GM23338 (cell line): ENCODE data around the gene CENPX. TPM values are rescaled to one million over a fixed set of nuclear protein-coding genes. Genes with fewer than 3 reads are reported as not detected.

ENCODE experiments used
- ATAC-seq: fragments of 200-7000 bp; cut with Tn5 transposase; 3 replicates; pipeline ENCODE4 v1.9.1; 2020
- DNase-seq: peaks from one replicate; pipeline ENCODE4 v3.0.0-alpha.2; 2015; ENCODE audit warnings: low spot score
- H2AFZ ChIP-seq: fragments of 200-600 bp; sonication (generic); 2 replicates; pipeline ENCODE4 v1.8.0; 2016; ENCODE audit warnings: antibody characterized with exemption, mild to moderate bottlenecking, moderate library complexity
- H3F3A ChIP-seq: fragments of 200-600 bp; sonication (generic); replicated peaks from 2 replicates; pipeline ENCODE4 v1.8.0; 2017; ENCODE audit warnings: antibody characterized with exemption, mixed run types, low read depth
- H3K27ac ChIP-seq: fragments of 200-600 bp; sonication (generic); 2 replicates; pipeline ENCODE4 v1.6.1; 2016; ENCODE audit warnings: low read depth
- H3K27me3 ChIP-seq: fragments of 200-600 bp; sonication (generic); 2 replicates; pipeline ENCODE4 v1.8.0; 2016; ENCODE audit warnings: mild to moderate bottlenecking, mixed run types, moderate library complexity; ENCODE audit not compliant: insufficient read depth
- H3K36me3 ChIP-seq: fragments of 200-600 bp; sonication (generic); 2 replicates; pipeline ENCODE4 v1.8.0; 2016; ENCODE audit warnings: mild to moderate bottlenecking; ENCODE audit not compliant: insufficient read depth
- H3K4me1 ChIP-seq: fragments of 200-600 bp; sonication (generic); 2 replicates; pipeline ENCODE4 v1.8.0; 2016; ENCODE audit warnings: mild to moderate bottlenecking, moderate library complexity; ENCODE audit not compliant: insufficient read depth
- H3K4me2 ChIP-seq: fragments of 200-600 bp; sonication (generic); 2 replicates; pipeline ENCODE4 v1.7.1; 2017; ENCODE audit warnings: mixed run types
- H3K4me3 ChIP-seq: fragments of 200-600 bp; sonication (generic); 2 replicates; pipeline ENCODE4 v1.6.1; 2016; ENCODE audit warnings: mixed run types
- H3K79me2 ChIP-seq: fragments of 200-600 bp; sonication (generic); replicated peaks from 2 replicates; pipeline ENCODE4 v1.8.0; 2017; ENCODE audit warnings: mild to moderate bottlenecking; ENCODE audit not compliant: insufficient read depth
- H3K9me2 ChIP-seq: fragments of 200-600 bp; sonication (generic); 2 replicates; pipeline ENCODE4 v1.8.0; 2017; ENCODE audit not compliant: insufficient read depth
- H4K20me1 ChIP-seq: fragments of 200-600 bp; sonication (generic); replicated peaks from 2 replicates; pipeline ENCODE4 v1.8.0; 2017; ENCODE audit warnings: mild to moderate bottlenecking; ENCODE audit not compliant: insufficient read depth
- H3K27ac Mint-ChIP-seq: 2 replicates; pipeline ENCODE4 v1.8.0; 2020; ENCODE audit warnings: inconsistent platforms, mild to moderate bottlenecking, moderate library complexity, mixed read lengths
- H3K27me3 Mint-ChIP-seq: 3 replicates; pipeline ENCODE4 v1.8.0; 2022; ENCODE audit warnings: low read depth, mild to moderate bottlenecking, moderate library complexity, mixed read lengths, inconsistent platforms; ENCODE audit not compliant: insufficient read depth, poor library complexity
- H3K36me3 Mint-ChIP-seq: 3 replicates; pipeline ENCODE4 v1.8.0; 2021; ENCODE audit warnings: low read depth, mild to moderate bottlenecking, inconsistent platforms, moderate library complexity, mixed read lengths
- H3K4me1 Mint-ChIP-seq: 3 replicates; pipeline ENCODE4 v1.8.0; 2020; ENCODE audit warnings: mild to moderate bottlenecking, inconsistent platforms, mixed read lengths
- H3K4me3 Mint-ChIP-seq: 3 replicates; pipeline ENCODE4 v1.8.0; 2021; ENCODE audit warnings: moderate library complexity, mild to moderate bottlenecking, inconsistent platforms, mixed read lengths
- H3K9me3 Mint-ChIP-seq: 3 replicates; pipeline ENCODE4 v1.8.0; 2020; ENCODE audit warnings: moderate library complexity, mild to moderate bottlenecking, inconsistent platforms, mixed read lengths
- ETS1 ChIP-seq: IDR thresholded peaks from 2 replicates; pipeline ENCODE4 v1.6.1; 2016; ENCODE audit warnings: antibody characterized with exemption
- EZH2 ChIP-seq: fragments of 200-600 bp; sonication (generic); IDR thresholded peaks from one replicate; pipeline ENCODE4 v1.8.0; 2017; ENCODE audit warnings: antibody characterized with exemption, mild to moderate bottlenecking, low read depth; ENCODE audit not compliant: unreplicated experiment
- JUNB ChIP-seq: IDR thresholded peaks from one replicate; pipeline ENCODE4 v1.6.1; 2016; ENCODE audit warnings: antibody characterized with exemption; ENCODE audit not compliant: unreplicated experiment
- STAT1 ChIP-seq: IDR thresholded peaks from one replicate; pipeline ENCODE4 v1.6.1; 2016; ENCODE audit warnings: antibody characterized with exemption; ENCODE audit not compliant: unreplicated experiment
- ZNF331 ChIP-seq: fragments of 250-450 bp; sonication (Bioruptor Pico); IDR thresholded peaks from 2 replicates; pipeline ENCODE4 v1.5.0; 2020; ENCODE audit warnings: low read depth, mild to moderate bottlenecking, moderate library complexity
- polyA plus RNA-seq: library from polyadenylated mRNA; unstranded; fragments of >200 nt; fragmentation: Nextera tagmentation; extraction: Ambion mirVana; gene quantifications from 2 replicates; pipeline ENCODE4 v1.2.1, GENCODE V29; 2016
- total RNA-seq: library from RNA; depleted of rRNA; stranded (reverse); fragments of >200 nt; shearing (Covaris generic); gene quantifications from 2 replicates; pipeline ENCODE4 v1.2.3, GENCODE V29; 2014
- TF ChIP-seq, protein P1 (sequence below): IDR thresholded peaks from one replicate; pipeline ENCODE4 v1.6.1; 2018; ENCODE audit warnings: antibody characterized with exemption; ENCODE audit not compliant: unreplicated experiment
- TF ChIP-seq, protein P2 (sequence below), 2 experiments: fragments of 200-600 bp in 1 of 2; sonication (generic) in 1 of 2; conservative IDR thresholded peaks; 2 replicates each; pipeline versions ENCODE4 v1.5.1 to v1.6.1; 2016 to 2017; ENCODE audit warnings: antibody characterized with exemption in 2 of 2, low read depth in 2 of 2, mild to moderate bottlenecking in 2 of 2, moderate library complexity in 1 of 2

CENPX gene
- total and polyA plus RNA-seq, 2 experiments from 2014 or later, result 114 to 157 TPM

- no peaks in the 10 kb centered on the region for H3K79me2 ChIP-seq
- no peaks in the 10 kb centered on the region for H3K27me3 ChIP-seq
- no peaks in the 10 kb centered on the region for H3F3A ChIP-seq
- no peak overlapping the region for H2AFZ ChIP-seq
- H3K36me3 ChIP-seq, result no peaks in the 10 kb centered on the region
- H3K4me3 ChIP-seq, result no peak overlapping the region
- H3K4me3 Mint-ChIP-seq, result no peak overlapping the region
- no peaks in the 10 kb centered on the region for H3K9me3 Mint-ChIP-seq
- H3K4me1 ChIP-seq, result no peaks in the 10 kb centered on the region
- no peak overlapping the region for H3K4me2 ChIP-seq
- ATAC-seq (no peak), DNase-seq (no peak)
- peaks cover 4% of the 10 kb centered on the region for H3K27me3 Mint-ChIP-seq
- H3K9me2 ChIP-seq, result no peaks in the 10 kb centered on the region
- TF ChIP-seq ETS1 (no peak), JUNB (no peak), STAT1 (no peak), EZH2 (no peak), ZNF331 (CRISPR knock-in tag) (no peak)
- TF ChIP-seq, protein P1, sequence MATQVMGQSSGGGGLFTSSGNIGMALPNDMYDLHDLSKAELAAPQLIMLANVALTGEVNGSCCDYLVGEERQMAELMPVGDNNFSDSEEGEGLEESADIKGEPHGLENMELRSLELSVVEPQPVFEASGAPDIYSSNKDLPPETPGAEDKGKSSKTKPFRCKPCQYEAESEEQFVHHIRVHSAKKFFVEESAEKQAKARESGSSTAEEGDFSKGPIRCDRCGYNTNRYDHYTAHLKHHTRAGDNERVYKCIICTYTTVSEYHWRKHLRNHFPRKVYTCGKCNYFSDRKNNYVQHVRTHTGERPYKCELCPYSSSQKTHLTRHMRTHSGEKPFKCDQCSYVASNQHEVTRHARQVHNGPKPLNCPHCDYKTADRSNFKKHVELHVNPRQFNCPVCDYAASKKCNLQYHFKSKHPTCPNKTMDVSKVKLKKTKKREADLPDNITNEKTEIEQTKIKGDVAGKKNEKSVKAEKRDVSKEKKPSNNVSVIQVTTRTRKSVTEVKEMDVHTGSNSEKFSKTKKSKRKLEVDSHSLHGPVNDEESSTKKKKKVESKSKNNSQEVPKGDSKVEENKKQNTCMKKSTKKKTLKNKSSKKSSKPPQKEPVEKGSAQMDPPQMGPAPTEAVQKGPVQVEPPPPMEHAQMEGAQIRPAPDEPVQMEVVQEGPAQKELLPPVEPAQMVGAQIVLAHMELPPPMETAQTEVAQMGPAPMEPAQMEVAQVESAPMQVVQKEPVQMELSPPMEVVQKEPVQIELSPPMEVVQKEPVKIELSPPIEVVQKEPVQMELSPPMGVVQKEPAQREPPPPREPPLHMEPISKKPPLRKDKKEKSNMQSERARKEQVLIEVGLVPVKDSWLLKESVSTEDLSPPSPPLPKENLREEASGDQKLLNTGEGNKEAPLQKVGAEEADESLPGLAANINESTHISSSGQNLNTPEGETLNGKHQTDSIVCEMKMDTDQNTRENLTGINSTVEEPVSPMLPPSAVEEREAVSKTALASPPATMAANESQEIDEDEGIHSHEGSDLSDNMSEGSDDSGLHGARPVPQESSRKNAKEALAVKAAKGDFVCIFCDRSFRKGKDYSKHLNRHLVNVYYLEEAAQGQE, result no peak
- TF ChIP-seq, protein P2, sequence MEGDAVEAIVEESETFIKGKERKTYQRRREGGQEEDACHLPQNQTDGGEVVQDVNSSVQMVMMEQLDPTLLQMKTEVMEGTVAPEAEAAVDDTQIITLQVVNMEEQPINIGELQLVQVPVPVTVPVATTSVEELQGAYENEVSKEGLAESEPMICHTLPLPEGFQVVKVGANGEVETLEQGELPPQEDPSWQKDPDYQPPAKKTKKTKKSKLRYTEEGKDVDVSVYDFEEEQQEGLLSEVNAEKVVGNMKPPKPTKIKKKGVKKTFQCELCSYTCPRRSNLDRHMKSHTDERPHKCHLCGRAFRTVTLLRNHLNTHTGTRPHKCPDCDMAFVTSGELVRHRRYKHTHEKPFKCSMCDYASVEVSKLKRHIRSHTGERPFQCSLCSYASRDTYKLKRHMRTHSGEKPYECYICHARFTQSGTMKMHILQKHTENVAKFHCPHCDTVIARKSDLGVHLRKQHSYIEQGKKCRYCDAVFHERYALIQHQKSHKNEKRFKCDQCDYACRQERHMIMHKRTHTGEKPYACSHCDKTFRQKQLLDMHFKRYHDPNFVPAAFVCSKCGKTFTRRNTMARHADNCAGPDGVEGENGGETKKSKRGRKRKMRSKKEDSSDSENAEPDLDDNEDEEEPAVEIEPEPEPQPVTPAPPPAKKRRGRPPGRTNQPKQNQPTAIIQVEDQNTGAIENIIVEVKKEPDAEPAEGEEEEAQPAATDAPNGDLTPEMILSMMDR (conservative IDR thresholded peaks at IDR 0.05; ENCODE audit: low read depth in 2 of 2), result no peak
- H3K27ac ChIP-seq, result no peak overlapping the region
- no peak overlapping the region for H3K27ac Mint-ChIP-seq
- no peaks in the 10 kb centered on the region for H3K4me1 Mint-ChIP-seq
- no peaks in the 10 kb centered on the region for H3K36me3 Mint-ChIP-seq
- no peaks in the 10 kb centered on the region for H4K20me1 ChIP-seq
Measured at GRCh38 chr17:82011617-82012187, 11.0 kb downstream of the CENPX start.
